ENCODE data around the gene CDKN1C. TPM values are rescaled to one million over a fixed set of nuclear protein-coding genes. Genes with fewer than 3 reads are reported as not detected.

CDKN1C gene
- total and polyA plus RNA-seq, 12 donors: 17.7 to 817 (median 321) TPM

- intact Hi-C loops (cut with DNase I): no loop called here
These were observed 50.9 kb downstream of the CDKN1C start for GRCh38 chr11:2834503-2835273.

GRCh38 chr11:2833716-2834502 is 51.7 kb downstream of the CDKN1C start:
- intact Hi-C loops (cut with DNase I): no loop called here
- Histone ChIP-seq H3K27me3 (no peaks in the 10 kb centered on the region), H3K9me3 (replicated peaks in 1 of 3) (no peaks in the 10 kb centered on the region), H3K27ac (no peak overlapping the region), H3K36me3 (replicated peaks in 1 of 2) (no peaks in the 10 kb centered on the region), H3K4me3 (no peak overlapping the region), H3K4me1 (replicated peaks in 1 of 2) (peaks cover 6 to 8% of the 10 kb centered on the region in 2 donors)
- DNase-seq: no peak
- 91 to 100% (median 93%) methylated on average over 1 to 19 of the region's 19 CpGs for WGBS, 4 donors
- TF ChIP-seq CTCF (IDR thresholded peaks at IDR 0.05) (no peak), POLR2A (IDR thresholded peaks at IDR 0.05) (no peak)

More at GRCh38 chr11:2834503-2835273, 50.9 kb downstream of the CDKN1C start:
- Histone ChIP-seq H3K4me1 (replicated peaks in 1 of 2) (peaks cover 6 to 8% of the 10 kb centered on the region in 2 donors), H3K4me3 (no peak overlapping the region), H3K36me3 (replicated peaks in 1 of 2) (no peaks in the 10 kb centered on the region), H3K27ac (no peak overlapping the region), H3K27me3 (no peaks in the 10 kb centered on the region), H3K9me3 (replicated peaks in 1 of 3) (no peaks in the 10 kb centered on the region)
- TF ChIP-seq POLR2A (IDR thresholded peaks at IDR 0.05): no peak
- TF ChIP-seq CTCF (IDR thresholded peaks at IDR 0.05): no peak
- WGBS, 4 donors: 83 to 95% (median 87%) methylated on average over 6 to 16 of the region's 16 CpGs
- DNase-seq: no peak

Small RNA genes within 50 kb of the gene (small RNA-seq; reads per million reads assigned to genes)
- 0 reads per million in 2 donors for gene AC013791.1

Other genes with a start within 250 kb of the CDKN1C start
- gene KCNQ1OT1, start 185.8 kb downstream of the CDKN1C start, total RNA-seq: 10 to 100 TPM in 1 of 9 donors, 1 to 10 TPM in 4, under 1 TPM in 4; 0.55 to 10.6 (median 1.8) TPM
- gene KCNQ1OT1, start 185.8 kb downstream of the CDKN1C start, polyA plus RNA-seq: 1 to 10 TPM in 1 of 3 donors, under 1 TPM in 2; 0.15 to 1.4 (median 0.17) TPM
- 1 to 10 TPM in 6 of 9 donors, under 1 TPM in 1, not detected in 2; 0.11 to 8.7 (median 2.1) TPM for gene PHLDA2, start 43.6 kb upstream of the CDKN1C start, total RNA-seq
- 1 to 10 TPM in 2 of 3 donors, not detected in 1; 1.1 to 8.9 TPM for gene PHLDA2, start 43.6 kb upstream of the CDKN1C start, polyA plus RNA-seq
- 100 to 1,000 TPM in 1 of 9 donors, 10 to 100 TPM in 8; 39.7 to 128 (median 79.5) TPM for gene NAP1L4, start 106.6 kb upstream of the CDKN1C start, total RNA-seq
- gene NAP1L4, start 106.6 kb upstream of the CDKN1C start, polyA plus RNA-seq: 100 to 1,000 TPM in 1 of 3 donors, 10 to 100 TPM in 2; 63.1 to 100 (median 80.3) TPM
- gene CARS1, start 171.6 kb upstream of the CDKN1C start, total RNA-seq: 10 to 100 TPM; 17.2 to 46.7 (median 28.1) TPM
- gene CARS1, start 171.6 kb upstream of the CDKN1C start, polyA plus RNA-seq: 10 to 100 TPM; 31.1 to 35.2 (median 32.5) TPM

Data from adrenal gland (tissue), 12 donors.